GM19240 (cell line): ENCODE measurements around the gene CD7.

Experiments
- DNase-seq: peaks from one replicate; pipeline ENCODE4 v3.0.0; 2011; ENCODE audit warnings: low spot score; ENCODE audit not compliant: insufficient read length

The CD7 gene

GRCh38 chr17:82328141-82328993, 11.0 kb upstream of the CD7 start:
- DNase-seq, result no peak

GRCh38 chr17:82327757-82328140, 10.3 kb upstream of the CD7 start:
- DNase-seq, result no peak

GRCh38 chr17:82327289-82327688, 9.9 kb upstream of the CD7 start:
- no peak for DNase-seq

- DNase-seq, result no peak
Observed at GRCh38 chr17:82325286-82326180, 8.1 kb upstream of the CD7 start.

GRCh38 chr17:82324566-82325285, 7.3 kb upstream of the CD7 start:
- DNase-seq, result no peak

GRCh38 chr17:82323514-82324234, 6.3 kb upstream of the CD7 start:
- no peak for DNase-seq

- DNase-seq, result no peak
Observed at GRCh38 chr17:82322526-82323453, 5.4 kb upstream of the CD7 start.

GRCh38 chr17:82321947-82322466, 4.6 kb upstream of the CD7 start:
- DNase-seq, result no peak

GRCh38 chr17:82320956-82321927, 3.8 kb upstream of the CD7 start:
- DNase-seq, result no peak

- DNase-seq, result no peak
Observed at GRCh38 chr17:82320140-82320840, 2.9 kb upstream of the CD7 start.

- DNase-seq, result no peak
Observed at GRCh38 chr17:82319619-82320062, 2.2 kb upstream of the CD7 start.

- no peak for DNase-seq
Observed at GRCh38 chr17:82318772-82319606, 1.6 kb upstream of the CD7 start.

- no peak for DNase-seq
Observed at GRCh38 chr17:82318169-82318498, 726 bp upstream of the CD7 start.

- DNase-seq, result no peak
Observed at GRCh38 chr17:82316651-82317393, 586 bp downstream of the CD7 start.

GRCh38 chr17:82315703-82316358, 1.6 kb downstream of the CD7 start:
- DNase-seq, result no peak
